ENCODE results near the gene ZNF423. TPM values are rescaled to one million over a fixed set of nuclear protein-coding genes. Genes with fewer than 3 reads are reported as not detected.

ZNF423 gene
- total and polyA plus RNA-seq, 12 donors = 1.7 to 10.6 (median 5.5) TPM

DNA sequence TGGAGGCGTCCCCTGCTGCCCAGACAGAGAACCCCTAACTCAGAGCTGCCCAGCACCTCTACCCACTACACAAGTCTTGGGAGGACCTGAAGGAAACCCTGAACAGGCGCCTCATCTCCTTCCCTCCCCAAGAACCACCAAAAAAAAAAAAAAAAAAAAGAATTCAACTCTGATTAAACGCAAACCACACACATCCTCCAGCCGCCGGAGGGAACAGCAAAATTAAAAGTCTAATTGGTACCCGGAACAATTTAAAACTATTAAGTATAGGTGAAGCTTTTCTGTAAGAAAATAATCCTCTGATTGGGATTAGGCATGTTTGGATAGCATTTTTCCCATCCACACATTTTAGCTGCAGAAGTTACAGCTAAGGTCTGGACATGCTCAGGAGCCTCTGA lies 202.7 kb downstream of the ZNF423 start:
- H3K9me3 ChIP-seq (replicated peaks in 1 of 3) = peaks cover 0 to 5% (median 0%) of the 10 kb centered on the region in 3 donors
- no peak overlapping the region for H3K4me3 ChIP-seq
- WGBS, 4 donors = 53 to 59% (median 58%) methylated on average over 5 to 6 of the region's 6 CpGs
- H3K27me3 ChIP-seq = no peaks in the 10 kb centered on the region
- H3K4me1 ChIP-seq (replicated peaks in 1 of 2) = peaks cover 0 to 7% of the 10 kb centered on the region in 2 donors
- DNase-seq = no peak
- no peak for TF ChIP-seq POLR2A (IDR thresholded peaks at IDR 0.05)
- TF ChIP-seq, protein P1, sequence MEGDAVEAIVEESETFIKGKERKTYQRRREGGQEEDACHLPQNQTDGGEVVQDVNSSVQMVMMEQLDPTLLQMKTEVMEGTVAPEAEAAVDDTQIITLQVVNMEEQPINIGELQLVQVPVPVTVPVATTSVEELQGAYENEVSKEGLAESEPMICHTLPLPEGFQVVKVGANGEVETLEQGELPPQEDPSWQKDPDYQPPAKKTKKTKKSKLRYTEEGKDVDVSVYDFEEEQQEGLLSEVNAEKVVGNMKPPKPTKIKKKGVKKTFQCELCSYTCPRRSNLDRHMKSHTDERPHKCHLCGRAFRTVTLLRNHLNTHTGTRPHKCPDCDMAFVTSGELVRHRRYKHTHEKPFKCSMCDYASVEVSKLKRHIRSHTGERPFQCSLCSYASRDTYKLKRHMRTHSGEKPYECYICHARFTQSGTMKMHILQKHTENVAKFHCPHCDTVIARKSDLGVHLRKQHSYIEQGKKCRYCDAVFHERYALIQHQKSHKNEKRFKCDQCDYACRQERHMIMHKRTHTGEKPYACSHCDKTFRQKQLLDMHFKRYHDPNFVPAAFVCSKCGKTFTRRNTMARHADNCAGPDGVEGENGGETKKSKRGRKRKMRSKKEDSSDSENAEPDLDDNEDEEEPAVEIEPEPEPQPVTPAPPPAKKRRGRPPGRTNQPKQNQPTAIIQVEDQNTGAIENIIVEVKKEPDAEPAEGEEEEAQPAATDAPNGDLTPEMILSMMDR (IDR thresholded peaks at IDR 0.05) = no peak
- H3K27ac ChIP-seq = peak overlapping the region in 1 of 5 donors; percentile 69
- no peaks in the 10 kb centered on the region for H3K36me3 ChIP-seq (replicated peaks in 1 of 2)
- intact Hi-C loops (cut with DNase I) = no loop called here

DNA sequence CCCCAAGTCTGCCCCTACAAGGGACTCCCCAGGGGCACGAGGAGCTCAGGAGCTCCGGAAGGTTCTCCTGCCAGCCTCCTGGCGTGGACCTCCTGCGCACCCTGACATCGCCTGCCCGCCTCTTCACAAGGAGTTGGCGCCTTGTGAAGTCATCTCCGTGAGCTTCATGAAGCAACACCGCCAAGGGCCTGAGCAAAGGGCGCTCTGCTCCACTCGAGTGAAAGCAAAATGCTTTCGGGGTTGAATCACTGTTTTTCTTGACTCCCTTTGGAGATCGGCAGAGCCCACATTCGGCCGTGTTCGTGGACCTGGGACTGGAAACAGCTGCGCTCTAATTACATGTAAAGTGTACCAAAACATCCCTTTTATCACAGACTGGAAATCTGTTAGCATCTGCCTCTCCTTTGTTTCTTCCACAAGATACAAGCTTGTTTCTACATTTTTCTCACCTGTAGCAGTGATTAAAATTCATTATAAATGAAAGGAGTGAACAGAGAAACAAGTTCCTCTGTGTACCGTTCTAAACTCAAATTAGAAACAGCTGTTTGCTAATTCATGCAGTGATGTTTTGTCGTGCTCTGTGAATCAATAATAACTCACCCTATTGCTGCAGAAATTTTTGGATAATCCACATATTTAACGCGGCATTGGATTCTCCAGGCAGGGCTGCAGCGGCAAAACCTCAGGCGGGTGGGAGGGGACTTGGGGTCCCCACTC lies 203.3 kb downstream of the ZNF423 start:
- intact Hi-C loops (cut with DNase I) = no loop called here
- WGBS, 4 donors = 69 to 79% (median 74%) methylated on average over 20 to 23 of the region's 23 CpGs

DNA sequence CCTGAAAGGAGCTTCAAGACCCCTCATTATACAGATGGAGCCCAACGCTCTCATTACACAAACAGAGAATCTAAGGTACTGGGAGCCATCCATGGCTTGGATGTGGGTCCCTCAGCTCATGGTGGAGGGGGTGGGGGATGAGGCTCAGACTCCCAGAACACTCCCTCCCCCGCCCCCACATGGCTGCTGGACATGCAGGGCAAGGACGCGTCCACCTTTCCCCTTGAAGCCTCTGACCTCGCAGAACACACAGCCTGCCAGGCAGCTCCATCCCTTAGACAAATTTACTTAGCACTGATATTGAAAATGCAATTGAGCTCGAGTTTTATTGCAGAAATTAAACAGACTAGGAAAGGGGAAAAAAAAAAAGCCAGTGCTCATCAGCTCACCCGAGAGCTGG lies 203.9 kb downstream of the ZNF423 start:
- intact Hi-C loops (cut with DNase I) = no loop called here
- Histone ChIP-seq H3K4me1 (replicated peaks in 1 of 2) (peaks cover 0 to 7% of the 10 kb centered on the region in 2 donors), H3K4me3 (no peak overlapping the region), H3K9me3 (replicated peaks in 1 of 3) (peaks cover 0 to 5% (median 0%) of the 10 kb centered on the region in 3 donors), H3K27me3 (no peaks in the 10 kb centered on the region), H3K27ac (peak overlapping the region in 2 of 5 donors; percentile 64 to 69), H3K36me3 (replicated peaks in 1 of 2) (no peaks in the 10 kb centered on the region)
- TF ChIP-seq, protein P1 (IDR thresholded peaks at IDR 0.05) = no peak
- TF ChIP-seq POLR2A (IDR thresholded peaks at IDR 0.05) = no peak
- DNase-seq = no peak
- WGBS, 4 donors = 37 to 69% (median 61%) methylated on average over 6 to 7 of the region's 7 CpGs

More for the DNA sequence above, 203.3 kb downstream of the ZNF423 start:
- Histone ChIP-seq H3K4me3 (no peak overlapping the region), H3K27me3 (no peaks in the 10 kb centered on the region), H3K27ac (peak overlapping the region in 2 of 5 donors; percentile 64 to 69), H3K36me3 (replicated peaks in 1 of 2) (no peaks in the 10 kb centered on the region), H3K9me3 (replicated peaks in 1 of 3) (peaks cover 0 to 5% (median 0%) of the 10 kb centered on the region in 3 donors), H3K4me1 (replicated peaks in 1 of 2) (peaks cover 0 to 7% of the 10 kb centered on the region in 2 donors)
- peak in 5 of 7 donors; percentile 21 to 65 (median 31) for DNase-seq
- TF ChIP-seq, protein P1 (IDR thresholded peaks at IDR 0.05) = no peak
- TF ChIP-seq POLR2A (IDR thresholded peaks at IDR 0.05) = no peak

DNA sequence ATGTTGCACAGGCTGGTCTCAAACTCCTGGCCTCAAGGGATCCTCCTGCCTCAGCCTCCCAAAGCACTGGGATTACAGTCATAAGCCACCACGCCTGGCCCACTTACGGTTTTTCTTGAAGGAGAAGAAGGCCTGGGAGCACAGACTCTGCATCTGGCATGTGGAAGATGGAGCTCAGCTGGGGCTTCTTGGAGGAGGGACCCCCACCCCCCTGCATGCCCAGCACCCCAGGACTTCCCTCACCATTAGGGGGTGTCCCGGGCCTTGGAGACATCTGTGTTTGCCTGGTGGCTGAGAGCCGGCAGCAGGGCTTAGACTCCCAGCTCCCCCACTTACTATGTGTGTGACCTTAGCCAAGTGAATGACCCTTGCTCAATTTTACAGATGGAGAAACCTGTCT lies 204.7 kb downstream of the ZNF423 start:
- H3K4me1 ChIP-seq (replicated peaks in 1 of 2) = peaks cover 0 to 7% of the 10 kb centered on the region in 2 donors
- no peak for TF ChIP-seq POLR2A (IDR thresholded peaks at IDR 0.05)
- TF ChIP-seq, protein P1 (IDR thresholded peaks at IDR 0.05) = no peak
- no peaks in the 10 kb centered on the region for H3K36me3 ChIP-seq (replicated peaks in 1 of 2)
- no peak for DNase-seq
- H3K4me3 ChIP-seq = no peak overlapping the region
- no peaks in the 10 kb centered on the region for H3K27me3 ChIP-seq
- H3K27ac ChIP-seq = peak overlapping the region in 1 of 5 donors; percentile 69
- 76 to 86% (median 83%) methylated on average over 4 of the region's 4 CpGs for WGBS, 4 donors
- intact Hi-C loops (cut with DNase I) = no loop called here
- H3K9me3 ChIP-seq (replicated peaks in 1 of 3) = peaks cover 0 to 5% (median 0%) of the 10 kb centered on the region in 3 donors
